HL-60/S4 (cell line): ENCODE data around the gene JAM2.
"Not testable (repeated sequence)": the region's sequence is repeated elsewhere in the genome, so short reads cannot be mapped to it uniquely, and the experiment has no call there.

ENCODE experiments used
- in situ Hi-C: fragments of 300-500 bp; cut with MboI; formaldehyde crosslinking; loops from 2 replicates; pipeline ENCODE4 v1.14.3; 2022; ENCODE audit warnings: low sequenced_read_pairs

Gene JAM2

GRCh38 chr21:25714066-25714465 is 75.0 kb downstream of the JAM2 start:
- in situ Hi-C loops: not testable (repeated sequence)

- in situ Hi-C loops: no loop called here
Observed at GRCh38 chr21:25717491-25718147, 78.6 kb downstream of the JAM2 start.

DNA sequence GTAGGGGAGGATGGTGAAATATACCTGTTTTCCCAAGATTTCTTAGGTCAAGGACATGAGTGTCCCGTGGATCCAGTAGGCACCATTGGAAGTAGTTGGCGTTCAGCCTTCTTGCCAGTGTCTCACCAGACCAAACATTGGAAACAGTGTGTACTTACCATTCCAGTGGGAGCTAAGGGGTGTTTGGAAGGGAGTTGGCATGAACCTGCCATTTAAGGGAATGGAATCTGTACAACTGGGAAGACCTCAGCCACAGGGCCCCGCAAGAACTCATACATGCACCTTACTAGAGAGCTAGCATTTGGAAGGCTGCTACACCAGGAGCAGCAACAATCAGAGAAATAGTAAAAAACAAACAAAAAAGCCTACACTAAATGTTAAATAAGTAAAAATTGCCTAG is 82.9 kb downstream of the JAM2 start:
- in situ Hi-C loops: no loop called here

DNA sequence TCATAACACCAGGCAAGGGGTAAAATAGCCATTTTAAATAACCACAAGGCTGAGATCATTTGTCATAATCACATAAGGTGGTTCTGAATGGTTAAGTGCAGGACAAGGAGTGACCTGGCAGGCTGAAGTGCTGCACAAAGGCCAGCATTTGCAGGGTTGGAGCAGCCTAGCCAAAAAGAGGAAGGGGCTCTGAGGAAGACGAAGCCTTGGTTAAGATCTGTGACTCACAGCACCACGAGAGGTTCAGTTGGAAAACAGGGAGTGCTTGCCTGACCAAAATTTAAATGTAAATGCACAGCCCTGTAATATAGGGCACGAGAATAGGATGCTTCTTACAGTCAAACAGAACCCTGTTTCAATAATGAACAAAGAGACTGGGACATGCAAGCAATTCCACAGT is 83.6 kb downstream of the JAM2 start:
- in situ Hi-C loops: no loop called here

- in situ Hi-C loops: no loop called here
Observed at GRCh38 chr21:25732091-25732760, 93.2 kb downstream of the JAM2 start.

DNA sequence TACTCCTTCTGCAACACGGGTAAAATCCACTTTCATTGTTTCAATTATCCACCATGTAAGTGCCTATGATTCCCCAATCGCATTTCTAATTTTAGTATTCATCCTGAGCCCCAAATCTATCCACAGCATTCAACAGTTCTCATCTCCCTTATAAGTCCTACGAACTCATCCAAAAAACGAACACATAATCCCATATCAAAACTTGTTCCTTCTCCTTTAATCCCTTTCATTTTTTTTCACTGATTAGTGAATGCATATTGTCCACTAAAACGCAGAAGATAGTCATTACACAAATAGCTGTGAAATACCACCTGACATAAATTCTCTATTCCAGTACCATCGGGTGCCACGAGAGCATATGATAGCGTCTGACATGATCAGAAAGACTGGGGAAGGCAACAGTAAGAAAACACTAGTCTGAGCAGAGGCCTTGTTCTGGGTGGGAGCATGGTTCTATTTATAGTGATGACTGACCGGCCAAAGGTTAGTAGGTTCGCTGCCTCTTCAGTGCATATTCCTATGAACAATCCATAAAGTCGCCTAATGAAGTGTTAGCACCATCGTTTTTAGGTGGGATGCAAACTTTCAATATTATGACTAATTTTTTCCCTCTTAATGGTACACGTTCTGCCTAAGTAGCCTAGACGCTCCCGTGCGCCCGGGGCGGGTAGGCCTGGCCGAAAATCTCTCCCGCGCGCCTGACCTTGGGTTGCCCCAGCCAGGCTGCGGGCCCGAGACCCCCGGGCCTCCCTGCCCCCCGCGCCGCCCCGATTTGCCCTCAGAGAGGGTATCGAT is 95.0 kb downstream of the JAM2 start:
- in situ Hi-C loops: no loop called here

GRCh38 chr21:25734654-25734903 is 95.5 kb downstream of the JAM2 start:
- in situ Hi-C loops: no loop called here

DNA sequence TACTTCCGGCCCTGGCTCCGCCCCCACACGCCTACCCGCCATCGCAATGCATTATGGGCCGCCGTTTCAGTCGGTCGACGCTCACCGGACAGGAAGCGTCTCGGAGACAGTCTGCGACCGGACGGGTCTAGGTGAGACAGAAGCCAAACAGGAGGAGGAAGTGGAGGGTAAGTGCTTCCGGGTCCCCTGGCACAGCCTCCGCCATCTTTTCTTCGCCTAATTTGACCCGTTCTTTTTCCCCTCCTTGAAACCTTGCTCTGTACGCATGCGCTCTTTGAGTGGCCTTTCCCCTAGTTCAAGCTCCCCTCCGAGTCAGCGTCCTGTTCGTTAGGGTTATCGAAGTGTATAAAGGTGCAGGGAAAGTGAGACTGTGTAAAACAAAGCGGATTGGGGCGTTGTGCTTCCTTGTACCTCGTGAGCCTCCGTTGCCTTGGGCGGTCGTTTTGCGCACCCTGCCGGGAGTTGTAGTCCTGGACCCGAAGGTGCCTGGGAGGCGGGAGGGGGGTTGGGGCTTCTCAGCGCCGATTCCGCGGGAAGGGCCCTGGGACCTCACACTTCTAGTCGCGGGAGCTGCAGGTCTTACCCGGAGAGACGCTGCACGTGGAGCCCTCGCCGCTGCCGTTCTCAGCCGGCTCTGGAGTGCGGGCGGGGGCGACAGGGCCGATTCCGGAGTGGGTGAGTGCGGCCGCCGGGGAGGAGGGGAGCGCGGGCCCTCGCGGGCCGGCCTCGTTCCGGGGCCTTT is 96.0 kb downstream of the JAM2 start, which contains the start of the genes ATP5PF and GABPA:
Gene ATP5PF (minus strand): TSS at position 1 of the 742 bp plus-strand sequence. CDS start 5,110 bp downstream, outside the sequence.
Gene GABPA (plus strand): TSS at position 69 of the 742 bp plus-strand sequence. CDS start 6,627 bp downstream, outside the sequence.
- in situ Hi-C loops: no loop called here

DNA sequence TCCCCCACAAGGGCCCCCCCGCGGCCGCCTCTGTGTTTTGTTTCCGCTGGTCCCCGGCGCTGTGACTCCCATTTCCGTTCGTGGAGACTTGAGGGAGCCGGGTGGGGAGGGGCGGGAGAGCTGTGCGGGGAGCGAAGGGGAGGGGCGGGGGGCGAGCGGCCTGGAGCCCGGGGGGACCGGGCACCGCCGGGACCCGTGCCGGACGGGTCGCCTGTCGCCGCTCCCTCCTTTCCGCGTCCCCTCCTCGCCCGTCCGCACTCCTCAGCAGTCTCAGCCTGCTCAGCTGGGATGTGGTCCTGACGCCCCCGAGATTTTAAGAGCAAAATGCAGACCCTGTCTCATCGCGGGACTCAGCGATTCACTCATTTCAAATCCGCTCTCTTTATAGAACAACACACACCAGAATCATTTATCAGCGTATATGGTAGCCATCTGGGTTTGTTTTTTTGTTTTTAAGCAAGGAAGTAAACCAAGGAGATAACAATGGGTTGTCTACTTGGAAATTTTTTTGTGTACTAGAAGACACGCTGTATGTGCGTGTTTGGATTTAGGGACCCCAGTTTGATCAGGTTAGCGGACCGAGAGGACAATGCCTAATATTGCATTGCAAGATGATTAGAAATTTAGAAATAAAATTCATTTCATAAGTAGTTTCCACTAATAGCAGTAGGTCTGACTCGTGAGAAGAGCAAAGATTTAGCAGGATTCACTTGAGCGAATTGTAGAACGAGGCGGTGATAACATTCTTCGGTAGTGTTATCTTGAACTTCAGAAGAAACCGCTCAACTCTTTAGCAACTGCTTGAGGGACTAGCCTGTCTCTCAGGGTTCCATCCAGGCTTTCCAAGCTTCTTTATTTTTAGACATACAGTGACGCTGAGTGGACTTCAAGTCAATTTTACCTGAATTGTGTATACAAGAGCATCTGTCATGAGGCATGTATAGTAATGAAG is 96.9 kb downstream of the JAM2 start:
- in situ Hi-C loops: no loop called here

DNA sequence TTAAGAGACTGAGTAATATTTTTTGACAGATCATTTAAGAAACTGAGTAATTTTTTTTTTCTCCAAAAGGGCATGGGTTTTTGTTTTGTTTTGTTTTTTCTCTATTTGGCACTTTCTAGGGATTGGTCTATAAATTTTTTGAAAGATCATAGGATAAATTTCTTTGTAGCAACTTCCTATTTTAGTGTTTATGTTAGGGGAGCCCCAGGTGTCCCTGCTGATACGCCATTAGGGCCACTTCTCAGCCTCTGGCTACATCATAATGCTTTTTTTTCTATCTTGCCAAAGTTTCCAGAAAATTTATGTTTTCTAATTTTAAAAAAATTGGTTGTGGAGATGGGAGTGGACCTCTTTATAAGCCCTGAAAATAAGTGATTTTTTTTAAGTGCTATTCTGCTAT is 98.4 kb downstream of the JAM2 start:
- in situ Hi-C loops: no loop called here

DNA sequence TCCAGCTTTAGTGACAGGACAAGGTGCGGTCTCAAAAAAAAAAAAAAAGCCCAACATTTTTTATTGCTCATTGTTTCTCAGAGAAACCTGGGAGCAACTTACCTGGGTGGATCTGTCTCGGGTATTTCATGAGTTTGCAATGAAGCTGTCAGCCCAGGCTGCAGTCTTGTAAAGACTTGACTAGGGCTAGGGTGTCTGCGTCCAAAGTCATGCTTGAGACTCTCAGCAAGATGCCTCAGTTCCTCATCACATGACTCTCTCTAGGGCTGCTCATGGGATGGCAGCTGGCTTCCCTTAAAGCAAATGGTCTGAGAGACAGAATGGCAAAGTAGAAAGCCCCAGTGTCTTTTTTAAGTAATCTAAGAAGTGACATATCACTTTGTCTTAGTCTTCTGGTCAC is 103.8 kb downstream of the JAM2 start:
- in situ Hi-C loops: no loop called here

DNA sequence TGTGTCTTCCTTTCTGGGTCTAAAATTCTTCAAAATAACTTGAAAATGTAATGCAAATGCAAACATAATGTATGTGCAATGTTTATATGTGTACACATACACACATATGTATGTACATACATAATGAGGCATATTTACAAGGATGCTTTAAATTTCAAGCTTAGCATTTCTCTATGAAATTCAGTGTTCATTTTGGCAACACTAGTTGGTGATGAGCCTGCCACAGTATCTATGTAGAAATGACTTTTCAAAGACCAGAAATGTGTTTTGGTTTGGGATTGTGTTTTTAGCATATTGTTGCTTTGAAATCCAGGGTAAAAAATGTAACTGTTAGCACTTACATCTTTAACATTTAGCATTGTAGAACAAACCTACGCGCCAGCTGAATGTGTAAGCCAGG is 105.8 kb downstream of the JAM2 start:
- in situ Hi-C loops: no loop called here

DNA sequence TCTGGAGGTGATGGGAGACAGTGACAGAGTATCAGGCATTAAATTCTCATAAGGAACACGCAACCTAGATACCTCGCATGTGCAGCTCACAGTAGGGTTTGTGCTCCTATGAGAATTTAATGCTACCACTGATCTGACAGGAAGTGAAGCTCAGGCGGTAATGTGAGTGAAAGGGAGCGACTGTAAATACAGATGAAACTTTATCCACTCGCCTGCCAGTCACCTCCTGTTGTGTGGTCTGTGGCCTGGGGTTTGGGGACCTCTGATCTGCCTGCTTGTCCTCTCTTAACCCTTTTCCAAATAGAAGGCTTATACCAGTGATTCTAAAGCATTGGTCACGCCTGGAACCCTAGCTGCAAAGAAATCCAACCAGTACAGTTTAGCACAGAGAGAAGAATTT is 111.0 kb downstream of the JAM2 start:
- in situ Hi-C loops: no loop called here

- in situ Hi-C loops: no loop called here
Observed at GRCh38 chr21:25752416-25752815, 113.4 kb downstream of the JAM2 start.

GRCh38 chr21:25756190-25756932 is 117.3 kb downstream of the JAM2 start:
- in situ Hi-C loops: no loop called here

- in situ Hi-C loops: no loop called here
Observed at GRCh38 chr21:25757531-25757930, 118.5 kb downstream of the JAM2 start.

GRCh38 chr21:25759573-25759972 is 120.5 kb downstream of the JAM2 start:
- in situ Hi-C loops: no loop called here

DNA sequence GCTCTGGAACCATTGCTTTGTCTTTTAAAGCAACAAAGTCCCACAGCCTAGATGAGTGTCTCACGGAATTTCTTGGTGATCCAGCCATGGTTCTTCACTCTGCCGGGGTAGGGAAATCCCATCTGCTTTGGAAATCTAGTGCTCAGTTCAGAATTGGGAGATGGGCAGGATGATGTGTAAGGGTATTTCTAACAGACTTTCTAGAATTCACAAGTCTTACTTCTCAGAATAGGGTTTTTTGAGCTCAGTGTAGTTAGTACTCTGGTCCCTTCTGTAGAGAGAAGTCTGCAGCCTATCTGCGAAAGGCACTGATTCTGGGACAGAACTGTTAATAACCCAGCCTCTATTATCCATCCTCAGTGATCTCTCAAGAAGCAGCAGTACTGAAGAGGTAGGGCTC is 121.0 kb downstream of the JAM2 start:
- in situ Hi-C loops: no loop called here

GRCh38 chr21:25760677-25761076 is 121.6 kb downstream of the JAM2 start:
- in situ Hi-C loops: no loop called here

DNA sequence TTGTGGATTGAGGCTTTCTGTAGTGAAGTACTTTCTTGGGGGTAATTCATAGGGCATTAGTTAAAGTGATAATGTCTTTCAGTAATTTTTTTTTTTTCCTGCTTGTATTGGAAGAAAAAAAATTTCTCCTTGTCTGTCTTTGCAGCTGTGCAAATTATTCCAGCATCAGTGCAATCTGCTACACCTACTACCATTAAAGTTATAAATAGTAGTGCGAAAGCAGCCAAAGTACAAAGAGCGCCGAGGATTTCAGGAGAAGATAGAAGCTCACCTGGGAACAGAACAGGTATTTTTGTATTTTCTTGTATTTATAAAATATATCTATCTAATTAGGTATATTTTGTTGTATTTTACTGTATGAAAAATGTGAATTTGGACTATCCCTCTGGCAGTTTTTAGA is 125.0 kb downstream of the JAM2 start:
- in situ Hi-C loops: no loop called here
